ENCODE measurements around the gene NAV2.

NAV2 gene

DNA sequence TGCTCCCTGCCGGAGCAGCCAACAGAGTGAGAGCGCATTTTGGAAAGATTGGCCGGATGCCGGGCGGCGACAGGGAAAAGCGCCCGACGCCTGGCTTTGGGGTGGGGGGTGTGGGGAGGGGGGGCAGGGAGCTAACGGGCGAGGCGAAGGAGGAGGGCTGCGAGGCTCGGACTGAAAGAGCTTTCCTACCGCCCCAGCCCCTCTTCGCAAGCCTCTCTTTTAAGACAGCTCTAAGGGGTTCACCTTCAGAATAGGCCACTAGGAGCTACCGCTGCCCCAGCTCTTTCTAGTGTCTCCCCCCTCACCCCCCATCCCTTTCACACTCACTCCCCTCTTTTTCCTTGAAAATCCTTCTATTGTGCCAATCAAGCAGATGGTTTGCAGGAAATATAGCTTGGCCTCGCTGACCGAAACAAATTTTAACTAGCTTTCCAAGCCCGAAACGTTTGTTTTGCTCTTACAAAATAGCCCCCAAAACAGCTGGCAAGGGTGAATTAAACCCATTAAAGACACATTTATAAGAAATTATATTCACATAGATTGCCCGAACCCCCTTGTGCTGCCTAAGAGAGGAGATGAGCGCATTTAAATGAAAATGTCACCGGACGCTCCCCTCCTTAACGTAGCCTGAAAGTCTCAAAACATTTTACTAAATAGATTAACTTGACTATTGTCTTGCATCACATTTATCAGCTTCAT, 451.3 kb downstream of the NAV2 start:
- H3K4me3 ChIP-seq (ENCODE audit: low read depth, low read length), result no peak overlapping the region
- TF ChIP-seq, protein P1, sequence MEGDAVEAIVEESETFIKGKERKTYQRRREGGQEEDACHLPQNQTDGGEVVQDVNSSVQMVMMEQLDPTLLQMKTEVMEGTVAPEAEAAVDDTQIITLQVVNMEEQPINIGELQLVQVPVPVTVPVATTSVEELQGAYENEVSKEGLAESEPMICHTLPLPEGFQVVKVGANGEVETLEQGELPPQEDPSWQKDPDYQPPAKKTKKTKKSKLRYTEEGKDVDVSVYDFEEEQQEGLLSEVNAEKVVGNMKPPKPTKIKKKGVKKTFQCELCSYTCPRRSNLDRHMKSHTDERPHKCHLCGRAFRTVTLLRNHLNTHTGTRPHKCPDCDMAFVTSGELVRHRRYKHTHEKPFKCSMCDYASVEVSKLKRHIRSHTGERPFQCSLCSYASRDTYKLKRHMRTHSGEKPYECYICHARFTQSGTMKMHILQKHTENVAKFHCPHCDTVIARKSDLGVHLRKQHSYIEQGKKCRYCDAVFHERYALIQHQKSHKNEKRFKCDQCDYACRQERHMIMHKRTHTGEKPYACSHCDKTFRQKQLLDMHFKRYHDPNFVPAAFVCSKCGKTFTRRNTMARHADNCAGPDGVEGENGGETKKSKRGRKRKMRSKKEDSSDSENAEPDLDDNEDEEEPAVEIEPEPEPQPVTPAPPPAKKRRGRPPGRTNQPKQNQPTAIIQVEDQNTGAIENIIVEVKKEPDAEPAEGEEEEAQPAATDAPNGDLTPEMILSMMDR (IDR thresholded peaks at IDR 0.05; ENCODE audit: low read depth, low read length, missing control alignments), result no peak
- no peak for DNase-seq (ENCODE audit: low read depth)
- in situ Hi-C loops (cut with HindIII; ENCODE audit: low sequenced_read_pairs), result no loop called here

Measured in astrocyte of the cerebellum (primary cell).